ENCODE data around the gene TAAR1.

- TF ChIP-seq, protein P1, sequence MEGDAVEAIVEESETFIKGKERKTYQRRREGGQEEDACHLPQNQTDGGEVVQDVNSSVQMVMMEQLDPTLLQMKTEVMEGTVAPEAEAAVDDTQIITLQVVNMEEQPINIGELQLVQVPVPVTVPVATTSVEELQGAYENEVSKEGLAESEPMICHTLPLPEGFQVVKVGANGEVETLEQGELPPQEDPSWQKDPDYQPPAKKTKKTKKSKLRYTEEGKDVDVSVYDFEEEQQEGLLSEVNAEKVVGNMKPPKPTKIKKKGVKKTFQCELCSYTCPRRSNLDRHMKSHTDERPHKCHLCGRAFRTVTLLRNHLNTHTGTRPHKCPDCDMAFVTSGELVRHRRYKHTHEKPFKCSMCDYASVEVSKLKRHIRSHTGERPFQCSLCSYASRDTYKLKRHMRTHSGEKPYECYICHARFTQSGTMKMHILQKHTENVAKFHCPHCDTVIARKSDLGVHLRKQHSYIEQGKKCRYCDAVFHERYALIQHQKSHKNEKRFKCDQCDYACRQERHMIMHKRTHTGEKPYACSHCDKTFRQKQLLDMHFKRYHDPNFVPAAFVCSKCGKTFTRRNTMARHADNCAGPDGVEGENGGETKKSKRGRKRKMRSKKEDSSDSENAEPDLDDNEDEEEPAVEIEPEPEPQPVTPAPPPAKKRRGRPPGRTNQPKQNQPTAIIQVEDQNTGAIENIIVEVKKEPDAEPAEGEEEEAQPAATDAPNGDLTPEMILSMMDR (IDR thresholded peaks at IDR 0.05) = no peak
- TF ChIP-seq SIN3A (IDR thresholded peaks at IDR 0.05; ENCODE audit: borderline replicate concordance, insufficient read depth, low read depth, low read length) = no peak
Observed at GRCh38 chr6:132675002-132675401, 16.0 kb upstream of the TAAR1 start.

All from Panc1 (cell line).